ENCODE measurements around the gene EIF2B4. TPM values are rescaled to one million over a fixed set of nuclear protein-coding genes. Genes with fewer than 3 reads are reported as not detected.
A peak's percentile ranks its signal among the peaks of the same experiment; 100 is the strongest.

EIF2B4 gene
- total RNA-seq, 1 donor from 2014 or later: 49.6 TPM

DNA sequence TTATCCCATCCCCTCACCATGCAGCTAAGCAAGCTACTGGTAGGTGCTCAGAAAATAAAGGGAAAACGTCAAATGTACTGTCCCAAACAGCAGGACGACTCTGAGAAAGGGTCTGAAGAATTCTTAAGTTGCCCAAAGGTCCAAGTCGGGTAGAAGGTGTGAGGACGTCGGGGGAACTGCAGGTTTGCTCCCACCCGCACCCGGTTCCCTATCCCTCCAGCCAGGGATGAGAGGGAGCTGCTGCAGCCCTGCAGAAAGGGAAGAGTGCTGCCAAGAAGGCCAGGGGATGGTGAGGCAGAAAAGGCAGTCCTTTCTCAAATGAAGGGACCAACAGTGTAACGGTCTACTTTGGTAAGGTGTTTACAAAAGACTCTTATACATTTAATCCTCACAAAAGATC lies 55.0 kb downstream of the EIF2B4 start:
- peaks cover 3% of the 10 kb centered on the region for H3K36me3 Mint-ChIP-seq (ENCODE audit: insufficient read depth)
- no peak overlapping the region for H3K27ac Mint-ChIP-seq
- H3K4me1 Mint-ChIP-seq (ENCODE audit: low read depth): no peaks in the 10 kb centered on the region
- no peaks in the 10 kb centered on the region for H3K9me3 Mint-ChIP-seq (ENCODE audit: low read depth)
- TF ChIP-seq, protein P1, sequence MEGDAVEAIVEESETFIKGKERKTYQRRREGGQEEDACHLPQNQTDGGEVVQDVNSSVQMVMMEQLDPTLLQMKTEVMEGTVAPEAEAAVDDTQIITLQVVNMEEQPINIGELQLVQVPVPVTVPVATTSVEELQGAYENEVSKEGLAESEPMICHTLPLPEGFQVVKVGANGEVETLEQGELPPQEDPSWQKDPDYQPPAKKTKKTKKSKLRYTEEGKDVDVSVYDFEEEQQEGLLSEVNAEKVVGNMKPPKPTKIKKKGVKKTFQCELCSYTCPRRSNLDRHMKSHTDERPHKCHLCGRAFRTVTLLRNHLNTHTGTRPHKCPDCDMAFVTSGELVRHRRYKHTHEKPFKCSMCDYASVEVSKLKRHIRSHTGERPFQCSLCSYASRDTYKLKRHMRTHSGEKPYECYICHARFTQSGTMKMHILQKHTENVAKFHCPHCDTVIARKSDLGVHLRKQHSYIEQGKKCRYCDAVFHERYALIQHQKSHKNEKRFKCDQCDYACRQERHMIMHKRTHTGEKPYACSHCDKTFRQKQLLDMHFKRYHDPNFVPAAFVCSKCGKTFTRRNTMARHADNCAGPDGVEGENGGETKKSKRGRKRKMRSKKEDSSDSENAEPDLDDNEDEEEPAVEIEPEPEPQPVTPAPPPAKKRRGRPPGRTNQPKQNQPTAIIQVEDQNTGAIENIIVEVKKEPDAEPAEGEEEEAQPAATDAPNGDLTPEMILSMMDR (IDR thresholded peaks at IDR 0.05; ENCODE audit: unreplicated experiment): no peak
- DNase-seq (ENCODE audit: low spot score, unreplicated experiment): no peak
- no peaks in the 10 kb centered on the region for H3K27me3 Mint-ChIP-seq
- no peak overlapping the region for H3K4me3 Mint-ChIP-seq (ENCODE audit: low read depth)

DNA sequence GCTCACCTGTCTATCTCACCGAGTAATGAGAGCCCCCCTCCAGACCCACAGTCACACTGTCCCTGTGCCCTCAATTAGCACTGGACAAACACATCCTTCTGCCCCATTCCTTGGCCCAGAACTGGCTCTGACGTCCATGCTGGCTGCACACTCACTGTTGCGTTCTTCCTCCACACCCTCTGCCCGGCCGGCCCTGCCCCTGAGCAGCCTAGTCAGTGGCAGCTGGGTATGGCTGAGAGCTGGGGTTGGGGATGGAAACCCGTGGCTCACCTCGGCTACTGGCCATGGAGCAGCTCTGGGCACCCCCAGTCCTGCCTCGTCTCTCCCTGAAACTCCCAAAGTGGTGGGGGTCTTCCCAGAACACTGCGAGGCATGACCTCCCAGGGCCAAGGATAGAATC lies 55.4 kb downstream of the EIF2B4 start:
- Mint-ChIP-seq H3K27me3 (peaks cover 2% of the 10 kb centered on the region), H3K9me3 (ENCODE audit: low read depth) (no peaks in the 10 kb centered on the region), H3K36me3 (ENCODE audit: insufficient read depth) (peaks cover 5% of the 10 kb centered on the region), H3K4me1 (ENCODE audit: low read depth) (no peaks in the 10 kb centered on the region), H3K27ac (peak overlapping the region; percentile 28), H3K4me3 (ENCODE audit: low read depth) (no peak overlapping the region)
- TF ChIP-seq, protein P1 (IDR thresholded peaks at IDR 0.05; ENCODE audit: unreplicated experiment): no peak
- no peak for DNase-seq (ENCODE audit: low spot score, unreplicated experiment)

Other genes with a start within 250 kb of the EIF2B4 start
- 0.31 and 0.34 TPM in 2 replicates for gene ABHD1, start 246.5 kb downstream of the EIF2B4 start, total RNA-seq
- gene PREB, start 235.7 kb downstream of the EIF2B4 start, total RNA-seq: 46.9 and 49.7 TPM in 2 replicates
- not detected in 2 replicates for gene PRR30, start 230.9 kb downstream of the EIF2B4 start, total RNA-seq
- gene TCF23, start 221.3 kb downstream of the EIF2B4 start, total RNA-seq: not detected in 2 replicates
- 96.4 and 107 TPM in 2 replicates for gene ATRAID, start 158.3 kb downstream of the EIF2B4 start, total RNA-seq
- 66.7 and 70.8 TPM in 2 replicates for gene SLC5A6, start 158.1 kb downstream of the EIF2B4 start, total RNA-seq
- 59.3 and 59.7 TPM in 2 replicates for gene CAD, start 153.0 kb downstream of the EIF2B4 start, total RNA-seq
- gene SLC30A3, start 107.3 kb downstream of the EIF2B4 start, total RNA-seq: not detected in 2 replicates
- not detected in 2 replicates for gene DNAJC5G, start 94.9 kb downstream of the EIF2B4 start, total RNA-seq
- gene TRIM54, start 87.9 kb downstream of the EIF2B4 start, total RNA-seq: not detected in 2 replicates
- gene UCN, start 61.9 kb downstream of the EIF2B4 start, total RNA-seq: 2.0 and 2.4 TPM in 2 replicates
- 56.0 and 60.4 TPM in 2 replicates for gene MPV17, start 47.2 kb downstream of the EIF2B4 start, total RNA-seq
- 98.0 and 106 TPM in 2 replicates for gene GTF3C2, start 13.6 kb downstream of the EIF2B4 start, total RNA-seq
- gene SNX17, start 278 bp upstream of the EIF2B4 start, total RNA-seq: 81.2 and 89.3 TPM in 2 replicates
- 34.4 and 35.0 TPM in 2 replicates for gene ZNF513, start 10.4 kb upstream of the EIF2B4 start, total RNA-seq
- gene PPM1G, start 39.3 kb upstream of the EIF2B4 start, total RNA-seq: 101 and 105 TPM in 2 replicates
- gene NRBP1, start 58.3 kb upstream of the EIF2B4 start, total RNA-seq: 109 and 120 TPM in 2 replicates
- 15.4 and 17.1 TPM in 2 replicates for gene KRTCAP3, start 72.0 kb upstream of the EIF2B4 start, total RNA-seq
- gene IFT172, start 119.4 kb upstream of the EIF2B4 start, total RNA-seq: 43.7 and 49.5 TPM in 2 replicates
- 10.2 and 12.2 TPM in 2 replicates for gene FNDC4, start 124.9 kb upstream of the EIF2B4 start, total RNA-seq
- 2.0 and 2.8 TPM in 2 replicates for gene GCKR, start 126.5 kb upstream of the EIF2B4 start, total RNA-seq
- gene ZNF512, start 212.7 kb upstream of the EIF2B4 start, total RNA-seq: 59.1 and 60.9 TPM in 2 replicates